HG03354 (cell line): ENCODE measurements around the gene STKLD1.

Source experiments
- ATAC-seq: cut with Tn5 transposase; IDR thresholded peaks from one replicate; pipeline ENCODE4 v1.9.1; 2021; ENCODE audit warnings: mild to moderate bottlenecking; ENCODE audit not compliant: unreplicated experiment, poor library complexity, severe bottlenecking

STKLD1 gene

DNA sequence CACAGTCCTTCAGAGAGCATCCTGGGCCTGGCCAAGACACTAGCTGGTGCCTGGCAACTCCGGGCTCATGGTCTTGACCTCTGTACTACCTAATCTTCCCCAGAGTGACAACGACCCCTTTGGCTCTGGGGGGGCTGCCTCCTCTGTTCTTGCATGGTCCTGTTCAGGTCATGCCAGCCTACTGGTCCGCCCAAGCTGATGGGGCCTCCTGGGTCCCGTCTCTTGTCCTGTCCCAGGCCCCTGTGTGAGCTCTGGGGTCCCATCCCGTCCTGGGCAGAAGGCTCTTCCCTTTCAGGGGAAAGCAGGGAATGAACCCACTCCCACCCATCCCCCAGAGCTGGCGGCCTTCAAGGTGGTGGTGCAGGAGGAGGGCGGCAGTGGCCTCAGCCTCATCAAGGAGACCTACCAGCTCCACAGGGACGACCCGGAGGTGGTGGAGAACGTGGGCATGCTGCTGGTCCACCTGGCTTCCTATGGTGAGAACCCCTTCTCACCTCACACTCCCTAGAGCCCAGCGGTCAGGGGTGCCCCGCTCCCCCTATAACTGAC, 28.4 kb downstream of the STKLD1 start:
- no peak for ATAC-seq

DNA sequence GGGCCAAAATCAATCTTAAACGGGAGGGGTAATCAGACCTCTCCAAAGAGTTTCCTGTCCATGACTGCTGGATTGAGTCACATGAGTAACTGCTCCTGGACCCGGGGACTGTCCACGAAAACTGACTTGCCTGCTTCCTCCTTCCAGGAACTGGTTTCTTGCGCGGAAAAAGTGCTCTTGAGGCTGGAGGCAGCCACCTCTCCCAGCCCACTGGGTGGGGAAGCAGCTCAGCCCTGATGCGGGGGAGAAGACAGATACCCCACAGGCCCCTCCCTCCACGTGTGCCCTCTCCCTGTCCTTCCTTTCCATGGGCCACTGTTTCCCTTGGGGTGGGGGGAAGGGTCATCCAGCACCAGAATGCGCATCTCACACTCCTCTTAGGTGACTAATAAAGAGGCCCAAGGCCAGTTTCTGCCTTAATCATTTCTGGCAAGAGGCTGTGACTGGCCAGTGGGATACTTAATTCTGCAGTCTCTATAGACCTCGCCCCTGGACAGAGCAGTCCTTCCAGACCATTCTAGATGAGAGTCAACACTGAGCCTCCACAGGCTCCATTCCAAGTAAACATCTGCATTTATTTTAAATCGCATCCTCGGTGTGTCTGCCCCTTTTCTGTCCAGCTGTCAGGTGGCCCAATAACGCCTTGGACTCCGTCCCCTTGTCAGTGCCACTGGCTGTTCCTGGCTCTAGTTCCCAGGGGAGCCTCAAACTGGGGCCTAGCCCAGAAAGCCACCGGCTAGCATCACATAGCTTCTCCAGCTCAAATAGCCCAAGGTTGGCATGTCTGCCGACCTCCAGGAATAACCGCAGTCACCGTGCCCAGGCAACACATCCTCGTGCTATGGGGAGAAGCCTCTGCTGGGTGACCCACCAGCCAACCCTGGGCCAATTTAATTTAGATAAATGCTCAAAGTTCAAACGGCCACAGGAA, 29.6 kb downstream of the STKLD1 start:
- ATAC-seq: no peak

DNA sequence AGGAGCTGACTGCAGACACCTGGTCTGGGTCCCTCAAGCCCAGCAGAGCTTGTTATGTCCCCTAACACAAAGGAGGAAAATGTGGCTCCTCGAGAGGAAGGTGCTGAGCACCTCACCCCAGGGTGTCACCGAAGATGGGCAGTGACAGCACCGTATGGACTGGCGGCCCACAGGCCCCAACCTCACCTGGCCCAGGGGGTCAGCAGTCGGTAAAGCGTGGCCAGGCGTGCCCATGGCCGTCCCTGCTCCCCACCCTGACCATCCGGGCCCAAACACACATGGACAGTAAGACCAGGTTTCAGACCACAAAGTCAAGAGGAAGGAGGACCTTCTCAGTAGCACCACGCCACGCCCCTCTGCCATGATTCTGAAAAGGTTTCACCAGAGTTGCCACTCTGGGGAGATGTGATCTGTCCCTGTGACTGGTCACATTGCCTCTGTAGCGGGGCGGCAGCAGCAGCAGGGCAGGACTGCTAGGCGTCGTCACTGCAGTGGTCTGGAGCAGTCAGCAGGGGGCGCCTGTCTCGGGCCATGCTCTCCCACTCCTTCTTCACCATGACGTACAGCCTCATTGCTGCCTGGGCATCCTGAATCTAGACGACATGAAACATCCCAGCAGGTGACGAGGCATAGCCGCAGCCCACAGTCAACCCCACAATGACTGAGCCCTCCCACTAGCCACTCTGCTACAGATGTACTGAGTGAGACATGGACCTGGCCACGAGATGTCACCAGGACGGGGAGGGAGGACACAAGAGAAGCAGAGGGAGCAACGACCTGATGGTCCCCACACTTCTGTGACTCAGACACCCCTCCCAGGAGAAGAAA, 30.5 kb downstream of the STKLD1 start:
- ATAC-seq: peak; percentile 74

DNA sequence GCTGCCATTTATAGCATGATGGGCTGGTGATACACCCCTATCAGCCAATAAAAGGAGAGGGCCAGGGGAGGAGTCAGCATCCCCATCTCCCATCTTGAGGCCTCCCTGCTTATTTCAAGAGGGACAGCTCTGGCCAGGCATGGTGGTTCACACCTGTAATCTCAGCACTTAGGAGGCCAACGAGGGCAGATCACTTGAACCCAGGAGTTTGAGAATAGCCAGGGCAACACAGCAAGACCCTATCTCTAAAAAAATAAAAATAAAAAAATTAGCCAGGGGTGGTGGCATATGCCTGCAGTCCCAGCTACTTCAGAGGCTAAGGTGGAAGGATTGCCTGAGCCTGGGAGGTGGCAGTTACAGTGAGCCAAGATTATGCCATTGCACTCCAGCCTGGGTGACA, 31.9 kb downstream of the STKLD1 start:
- ATAC-seq: no peak

GRCh38 chr9:133415170-133415569, 39.0 kb downstream of the STKLD1 start:
- no peak for ATAC-seq

DNA sequence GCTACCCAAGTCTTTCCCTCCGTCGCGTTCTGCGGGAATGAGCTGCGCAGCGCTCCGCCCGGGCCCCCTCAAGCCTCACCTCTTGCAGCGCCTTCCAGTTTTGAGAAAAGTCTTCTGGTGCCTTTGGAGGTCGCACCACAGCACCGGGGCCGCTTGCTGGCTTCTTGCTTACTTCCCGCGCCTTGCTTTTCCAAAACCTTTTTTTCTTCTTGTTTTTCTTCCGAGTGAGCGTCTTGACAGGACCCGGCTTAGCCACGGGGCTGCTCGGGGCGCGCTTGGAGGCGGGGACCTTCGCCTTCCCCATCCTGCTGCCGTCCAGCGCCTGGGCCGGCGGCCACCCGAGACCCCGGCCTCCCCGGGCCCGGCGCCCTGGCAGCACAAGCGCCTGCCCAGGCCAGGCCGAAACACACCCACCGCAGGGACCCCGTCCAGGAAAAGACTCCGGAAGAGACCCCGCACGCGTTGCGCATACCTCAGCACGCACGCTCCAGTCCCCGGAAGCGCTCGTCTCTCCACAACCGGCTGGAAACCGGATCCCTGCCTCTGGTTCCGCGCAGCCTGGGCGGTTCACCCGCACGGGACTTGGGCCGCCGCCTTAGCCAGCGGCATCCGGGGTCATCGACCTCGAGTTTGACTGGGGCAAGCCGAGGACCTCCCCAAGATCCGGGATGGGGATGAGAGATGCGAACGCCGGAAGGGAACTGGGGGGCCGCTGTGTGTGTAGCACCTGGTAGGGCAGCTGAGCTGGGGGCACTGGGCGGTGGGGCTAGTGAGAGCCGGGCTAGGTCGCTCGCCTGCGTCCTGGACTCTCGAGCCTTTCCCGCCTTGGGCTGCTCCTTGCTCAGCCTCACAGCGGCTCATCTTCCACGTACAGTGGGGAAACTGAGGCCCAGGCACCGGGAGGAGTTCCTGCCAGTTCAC, 41.6 kb downstream of the STKLD1 start, which contains the start of gene REXO4:
Gene REXO4 (minus strand): TSS at position 470 of the 921 bp plus-strand sequence. CDS start 166 bp downstream, at position 304.
- peak; percentile 76 for ATAC-seq

GRCh38 chr9:133419005-133419404, 42.8 kb downstream of the STKLD1 start:
- no peak for ATAC-seq

GRCh38 chr9:133420392-133420827, 44.2 kb downstream of the STKLD1 start:
- ATAC-seq: no peak

DNA sequence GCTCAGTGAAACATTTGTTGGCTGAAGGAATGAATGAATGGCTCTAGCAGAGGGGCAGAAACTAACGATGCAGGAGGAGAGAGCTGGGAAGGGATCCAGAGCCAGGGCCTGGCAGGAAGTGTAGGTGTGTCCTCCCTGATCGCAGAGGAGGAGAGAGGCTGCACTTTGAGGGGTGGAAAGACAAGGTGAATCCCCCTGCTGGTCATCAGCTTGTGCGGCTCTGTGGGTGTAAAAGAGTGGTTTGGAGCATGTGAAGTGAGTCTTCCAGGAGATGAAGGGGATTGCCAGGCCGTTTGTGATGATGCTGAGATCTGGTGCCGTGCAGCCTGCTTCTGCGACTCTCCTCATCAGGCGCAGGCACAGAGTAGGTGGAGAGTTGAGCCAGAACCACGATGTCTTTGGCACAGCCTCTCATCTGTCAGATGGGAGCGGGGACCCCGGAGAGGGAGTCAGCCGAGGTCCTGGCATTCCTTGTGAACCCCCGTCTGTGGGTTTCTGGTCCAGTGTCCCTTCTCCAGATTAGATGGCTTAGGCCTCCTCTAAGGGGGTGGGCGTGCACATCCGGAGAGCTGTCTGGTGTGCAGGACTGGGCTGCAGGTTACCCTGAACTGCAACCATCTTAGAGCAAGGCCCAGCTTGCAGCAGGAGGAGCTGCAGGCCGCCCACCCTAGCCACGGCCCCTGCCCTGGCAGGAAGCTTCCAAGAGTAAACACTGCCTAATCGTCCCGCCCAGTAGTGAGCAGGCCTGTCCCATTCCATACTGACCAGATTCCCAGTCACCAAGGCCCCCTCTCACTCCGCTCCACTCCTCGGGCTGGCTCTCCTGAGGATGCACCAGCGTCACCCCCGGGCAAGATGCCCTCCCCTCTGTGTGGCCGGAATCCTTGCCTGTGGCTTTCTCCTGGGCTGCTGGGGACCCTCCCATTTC, 45.7 kb downstream of the STKLD1 start, which contains the start of gene ADAMTS13:
Gene ADAMTS13 (plus strand): TSS at position 753 of the 928 bp plus-strand sequence. CDS start 77 bp downstream, at position 830.
- no peak for ATAC-seq

DNA sequence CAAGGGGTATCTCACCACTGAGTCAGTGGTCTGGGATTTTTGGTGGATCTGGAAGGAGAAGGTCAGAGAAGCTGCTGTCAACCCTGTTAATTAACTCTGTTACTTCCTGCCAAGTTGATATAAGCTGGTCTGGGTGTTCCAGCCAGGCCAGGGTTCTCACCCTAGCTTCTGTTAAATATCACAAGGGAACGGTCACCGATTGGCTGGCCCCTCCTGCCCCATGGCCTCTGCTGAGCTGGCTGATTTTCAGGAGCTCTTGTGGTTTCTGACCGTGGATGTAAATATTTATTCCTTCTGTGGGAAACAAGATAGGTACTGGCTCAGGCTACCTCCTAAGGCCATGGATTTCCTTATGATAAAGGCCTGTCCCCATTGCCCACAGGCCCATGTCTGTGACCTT, 47.0 kb downstream of the STKLD1 start:
- no peak for ATAC-seq

DNA sequence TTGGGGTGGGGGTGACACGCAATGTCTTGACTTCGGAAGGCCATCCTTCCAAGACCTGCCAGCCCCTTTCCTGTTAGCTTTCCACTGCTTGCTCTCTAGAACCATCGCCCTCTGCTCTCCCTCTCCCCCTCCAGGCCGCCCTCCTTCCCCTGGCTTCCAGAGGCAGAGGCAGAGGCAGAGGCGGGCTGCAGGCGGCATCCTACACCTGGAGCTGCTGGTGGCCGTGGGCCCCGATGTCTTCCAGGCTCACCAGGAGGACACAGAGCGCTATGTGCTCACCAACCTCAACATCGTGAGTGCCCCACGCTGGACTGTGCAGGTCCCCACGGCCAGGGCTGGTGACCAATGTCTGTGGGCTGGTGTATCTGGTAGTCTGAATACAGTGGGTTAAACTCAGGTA, 48.0 kb downstream of the STKLD1 start:
- no peak for ATAC-seq

- ATAC-seq: no peak
Observed at GRCh38 chr9:133425049-133425632, 49.0 kb downstream of the STKLD1 start.

DNA sequence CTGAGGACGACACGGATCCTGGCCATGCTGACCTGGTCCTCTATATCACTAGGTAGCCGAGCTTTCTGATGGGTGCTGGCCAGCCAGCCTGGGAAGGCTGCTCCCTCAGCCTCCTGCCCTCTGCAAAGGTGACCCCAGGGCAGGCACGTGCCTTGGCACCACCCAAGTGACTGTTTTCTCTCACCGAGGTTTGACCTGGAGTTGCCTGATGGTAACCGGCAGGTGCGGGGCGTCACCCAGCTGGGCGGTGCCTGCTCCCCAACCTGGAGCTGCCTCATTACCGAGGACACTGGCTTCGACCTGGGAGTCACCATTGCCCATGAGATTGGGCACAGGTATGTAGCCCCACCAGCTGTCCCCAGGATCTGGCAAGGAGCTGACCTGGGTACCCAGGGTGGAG, 49.8 kb downstream of the STKLD1 start:
- ATAC-seq: no peak

- ATAC-seq: no peak
Observed at GRCh38 chr9:133427658-133428348, 51.6 kb downstream of the STKLD1 start.

DNA sequence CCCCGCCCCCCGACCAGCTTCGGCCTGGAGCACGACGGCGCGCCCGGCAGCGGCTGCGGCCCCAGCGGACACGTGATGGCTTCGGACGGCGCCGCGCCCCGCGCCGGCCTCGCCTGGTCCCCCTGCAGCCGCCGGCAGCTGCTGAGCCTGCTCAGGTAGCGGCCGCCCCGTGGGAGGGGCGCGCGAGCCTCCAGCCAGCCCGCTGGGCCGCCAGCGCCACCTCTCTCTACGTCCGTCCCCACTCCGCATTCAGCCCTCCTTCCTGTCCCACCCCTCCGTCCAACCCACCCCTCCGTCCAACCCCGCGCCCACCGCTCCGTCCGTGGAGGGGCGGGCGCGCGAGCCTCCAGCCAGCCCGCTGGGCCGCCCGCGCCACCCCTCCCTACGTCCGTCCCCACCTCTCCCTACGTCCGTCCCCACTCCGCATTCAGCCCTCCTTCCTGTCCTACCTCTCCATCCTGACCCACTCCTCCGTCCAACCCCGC, 52.5 kb downstream of the STKLD1 start:
- no peak for ATAC-seq

GRCh38 chr9:133429214-133429613, 53.0 kb downstream of the STKLD1 start:
- no peak for ATAC-seq

DNA sequence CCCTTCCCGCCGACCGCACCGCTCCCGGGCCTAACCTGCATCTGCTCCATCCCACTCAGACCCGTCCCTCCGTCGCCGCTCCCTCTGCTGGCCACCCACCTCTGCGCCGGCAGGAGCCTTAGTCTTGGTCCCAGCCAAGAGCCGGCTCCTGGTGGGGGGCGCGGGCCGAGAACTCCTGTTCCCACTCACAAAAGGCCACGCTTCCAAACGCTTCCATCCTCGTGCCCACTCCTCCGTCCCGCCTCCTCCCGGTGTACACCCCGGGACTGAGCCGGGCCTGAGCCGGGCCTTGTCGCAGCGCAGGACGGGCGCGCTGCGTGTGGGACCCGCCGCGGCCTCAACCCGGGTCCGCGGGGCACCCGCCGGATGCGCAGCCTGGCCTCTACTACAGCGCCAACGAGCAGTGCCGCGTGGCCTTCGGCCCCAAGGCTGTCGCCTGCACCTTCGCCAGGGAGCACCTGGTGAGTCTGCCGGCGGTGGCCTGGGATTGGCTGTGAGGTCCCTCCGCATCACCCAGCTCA, 53.5 kb downstream of the STKLD1 start:
- ATAC-seq: no peak
